ENCODE measurements around the gene ARFGEF2. TPM values are rescaled to one million over a fixed set of nuclear protein-coding genes. Genes with fewer than 3 reads are reported as not detected.

The ARFGEF2 gene
- total and polyA plus RNA-seq, 2 of the 8 experiments (the other 6 are each of a cell fraction or from before 2014, with no cell fraction given): 8.1 to 21.8 TPM

DNA sequence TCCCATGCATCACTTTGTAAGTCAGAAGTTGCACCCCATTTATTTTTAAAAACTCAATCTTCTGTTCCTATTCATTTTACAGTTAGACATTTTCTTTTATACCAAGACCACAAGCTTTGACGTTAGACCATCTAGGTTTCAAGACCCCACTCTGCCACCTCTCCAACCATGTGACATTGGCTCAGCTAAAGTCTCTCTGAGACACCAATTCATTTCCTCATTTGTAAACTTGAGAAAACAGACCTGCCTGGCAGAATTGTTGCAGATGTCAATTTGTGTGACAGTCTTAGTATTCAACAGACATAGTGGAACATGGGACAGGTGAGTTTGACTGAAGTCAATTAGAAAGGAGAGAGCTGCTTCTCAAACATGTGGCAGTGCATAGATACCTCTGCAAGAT, 69.0 kb downstream of the ARFGEF2 start:
- Histone ChIP-seq H3K27me3 (replicated peaks in 1 of 4; ENCODE audit: control insufficient read depth in 3 of 4, extremely low read depth in 1 of 4, insufficient read depth in 3 of 4, low read length in 3 of 4) (no peaks in the 10 kb centered on the region), H2AFZ (ENCODE audit: low read length) (no peak overlapping the region), H4K8ac (ENCODE audit: extremely low read depth, insufficient read depth, low read length) (no peak overlapping the region), H4K20me1 (replicated peaks in 1 of 2; ENCODE audit: control insufficient read depth in 1 of 2, insufficient read depth in 2 of 2, low read length in 2 of 2) (peaks cover 0 to 2% of the 10 kb centered on the region in 2 experiments), H3K79me2 (ENCODE audit: control insufficient read depth in 1 of 2, insufficient read depth in 2 of 2, low read length in 2 of 2) (no peaks in the 10 kb centered on the region), H3K9me3 (ENCODE audit: insufficient read depth in 2 of 2, low read depth in 1 of 2, low read length in 1 of 2) (no peaks in the 10 kb centered on the region), H3K4me2 (ENCODE audit: insufficient read depth in 1 of 2, low read depth in 2 of 2, low read length in 2 of 2) (no peak overlapping the region), H3K14ac (ENCODE audit: insufficient read length) (no peak overlapping the region), H4K5ac (ENCODE audit: insufficient read length, low read depth, low read length) (no peak overlapping the region), H2BK15ac (ENCODE audit: low read length) (no peak overlapping the region), H3K79me1 (ENCODE audit: low read depth, low read length) (no peaks in the 10 kb centered on the region), H2BK5ac (ENCODE audit: low read depth, low read length) (no peak overlapping the region), H3K4me1 (replicated peaks in 1 of 4; ENCODE audit: control insufficient read depth in 3 of 4, insufficient read depth in 4 of 4, low read length in 3 of 4) (no peaks in the 10 kb centered on the region), H3K23ac (ENCODE audit: insufficient read length) (no peak overlapping the region), H3K23me2 (ENCODE audit: low read depth, low read length) (no peaks in the 10 kb centered on the region), H2BK120ac (replicated peaks; ENCODE audit: low read depth, low read length) (no peak overlapping the region), H3K4ac (replicated peaks; ENCODE audit: insufficient read length, low read depth, low read length) (no peak overlapping the region), H3K9ac (replicated peaks in 1 of 4; ENCODE audit: extremely low read depth in 1 of 4, low read depth in 3 of 4, low read length in 3 of 4) (no peak overlapping the region), H2AK5ac (ENCODE audit: low read depth, low read length) (no peak overlapping the region), H3K4me3 (ENCODE audit: extremely low read depth in 1 of 4, insufficient read depth in 2 of 4, low read depth in 3 of 4, low read length in 4 of 4) (no peak overlapping the region), H3K18ac (ENCODE audit: extremely low read depth, low read length) (no peak overlapping the region), H2BK20ac (ENCODE audit: low read length) (no peak overlapping the region), H3K36me3 (ENCODE audit: control insufficient read depth in 2 of 4, insufficient read depth in 4 of 4, low read length in 3 of 4) (peaks cover 22 to 69% (median 55%) of the 10 kb centered on the region in 4 experiments; a peak in 7 of 8 replicates), H2BK12ac (ENCODE audit: low read depth, low read length) (no peak overlapping the region), H3K27ac (ENCODE audit: low read depth, low read length) (no peak overlapping the region), H3K56ac (replicated peaks; ENCODE audit: insufficient read length, low read depth, low read length) (no peak overlapping the region), H4K91ac (replicated peaks; ENCODE audit: insufficient read length, low read length) (no peak overlapping the region)
- FAIRE-seq (no peak), DNase-seq (ENCODE audit: low read depth in 1 of 2, low spot score in 2 of 2) (no peak)
- ChIA-PET POLR2A (ENCODE audit: partially characterized antibody) (interaction anchor here (1.2 to 1.3 kb wide), 2 partner anchors 10 to 17 kb away, joined by 3 to 4 read pairs; no protein-coding TSS in a partner anchor), CTCF (ENCODE audit: partially characterized antibody) (no interaction called here)
- TF ChIP-seq, protein P1, sequence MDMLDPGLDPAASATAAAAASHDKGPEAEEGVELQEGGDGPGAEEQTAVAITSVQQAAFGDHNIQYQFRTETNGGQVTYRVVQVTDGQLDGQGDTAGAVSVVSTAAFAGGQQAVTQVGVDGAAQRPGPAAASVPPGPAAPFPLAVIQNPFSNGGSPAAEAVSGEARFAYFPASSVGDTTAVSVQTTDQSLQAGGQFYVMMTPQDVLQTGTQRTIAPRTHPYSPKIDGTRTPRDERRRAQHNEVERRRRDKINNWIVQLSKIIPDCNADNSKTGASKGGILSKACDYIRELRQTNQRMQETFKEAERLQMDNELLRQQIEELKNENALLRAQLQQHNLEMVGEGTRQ (IDR thresholded peaks at IDR 0.05; ENCODE audit: low read length): no peak
- TF ChIP-seq JUN (IDR thresholded peaks at IDR 0.05; ENCODE audit: low read depth, low read length) (no peak), JUND (IDR thresholded peaks at IDR 0.05; ENCODE audit: low read length) (no peak), CREB1 (IDR thresholded peaks at IDR 0.05) (no peak)
- WGBS, 2 experiments (ENCODE audit: extremely low coverage in 1 of 2, insufficient coverage in 1 of 2, insufficient read length in 1 of 2, insufficient replicate concordance in 2 of 2, low coverage in 1 of 2, low lambda C conversion rate in 2 of 2, missing lambda C conversion rate in 1 of 2): 96% methylated on average over 1 of the region's 1 CpG; no CpG with 5 or more reads in 1 of the 2 experiments

All from H1 (cell line).